GM12891 (cell line): ENCODE results near the gene KIAA1958.

Source experiments
- DNase-seq: peaks from one replicate; pipeline ENCODE4 v3.0.0; 2011; ENCODE audit warnings: low spot score; ENCODE audit not compliant: insufficient read length
- FAIRE-seq: peaks from 2 replicates; lab custom pipeline; 2011; peaks lifted over from hg19 to GRCh38; lab: Jason Lieb, UNC
- PAX5 ChIP-seq: IDR thresholded peaks from 2 replicates; pipeline ENCODE4 v1.6.1; 2011; ENCODE audit warnings: low read length, moderate library complexity, mild to moderate bottlenecking; ENCODE audit not compliant: insufficient read depth, severe bottlenecking
- POLR2A ChIP-seq: IDR thresholded peaks from 2 replicates; pipeline ENCODE4 v1.6.1; 2011; ENCODE audit warnings: low read depth, low read length, control low read depth
- POLR2AphosphoS5 ChIP-seq: IDR thresholded peaks from 2 replicates; pipeline ENCODE4 v1.6.1; 2011; ENCODE audit warnings: low read depth, low read length, control low read depth
- POU2F2 ChIP-seq: IDR thresholded peaks from 2 replicates; pipeline ENCODE4 v1.6.1; 2011; ENCODE audit warnings: low read depth, mild to moderate bottlenecking, control low read depth, low read length, moderate library complexity
- SPI1 ChIP-seq: IDR thresholded peaks from 2 replicates; pipeline ENCODE4 v1.6.1; 2011; ENCODE audit warnings: low read depth, low read length, control low read depth
- TAF1 ChIP-seq: IDR thresholded peaks from 2 replicates; pipeline ENCODE4 v1.6.1; 2011; ENCODE audit warnings: low read depth, low read length, control low read depth

KIAA1958 gene

DNA sequence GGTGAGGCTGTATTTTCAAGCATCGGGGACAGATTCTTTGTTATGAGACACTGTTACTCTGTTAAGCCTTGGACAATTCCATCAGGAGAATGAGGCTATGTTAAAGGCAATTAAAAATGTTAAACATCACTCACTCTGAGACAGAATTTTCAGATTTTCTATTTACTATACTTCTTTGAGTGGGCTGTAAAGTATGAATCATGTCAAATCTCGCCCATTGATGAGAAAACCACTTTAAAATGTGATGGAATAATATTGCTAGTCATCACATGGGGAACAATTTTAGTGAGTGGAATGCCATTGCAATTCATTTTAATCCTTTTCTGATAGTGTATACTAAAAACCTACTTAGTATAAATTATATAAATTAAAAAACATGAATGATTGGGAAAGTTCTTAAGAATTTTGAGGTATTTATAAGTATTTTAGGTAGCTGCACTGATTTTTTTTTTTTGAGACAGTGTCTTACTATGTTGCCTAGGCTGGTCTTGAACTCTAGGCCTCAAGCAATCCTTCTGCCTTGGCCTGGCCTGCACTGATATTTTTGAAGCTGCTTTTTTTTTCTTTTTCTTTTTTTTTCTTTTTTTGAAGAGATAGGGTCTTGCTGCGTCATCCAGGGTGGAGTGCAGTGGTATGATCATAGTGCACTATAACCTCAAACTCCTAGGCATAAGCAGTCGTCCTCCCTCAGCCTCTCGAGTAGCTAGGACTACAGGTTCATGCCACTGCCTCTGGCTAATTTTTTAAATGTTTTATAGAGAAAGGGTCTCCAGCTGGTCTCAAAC, 73.2 kb downstream of the KIAA1958 start:
- no peak for FAIRE-seq
- no peak for TF ChIP-seq POLR2A
- no peak for TF ChIP-seq PAX5
- no peak for TF ChIP-seq SPI1
- no peak for TF ChIP-seq TAF1
- no peak for TF ChIP-seq POLR2AphosphoS5
- no peak for TF ChIP-seq POU2F2

GRCh38 chr9:112562235-112562958, 75.8 kb downstream of the KIAA1958 start:
- DNase-seq, result no peak
- FAIRE-seq, result no peak
- TF ChIP-seq TAF1 (no peak), POLR2AphosphoS5 (no peak)

More for the DNA sequence above, 73.2 kb downstream of the KIAA1958 start:
- DNase-seq, result no peak

DNA sequence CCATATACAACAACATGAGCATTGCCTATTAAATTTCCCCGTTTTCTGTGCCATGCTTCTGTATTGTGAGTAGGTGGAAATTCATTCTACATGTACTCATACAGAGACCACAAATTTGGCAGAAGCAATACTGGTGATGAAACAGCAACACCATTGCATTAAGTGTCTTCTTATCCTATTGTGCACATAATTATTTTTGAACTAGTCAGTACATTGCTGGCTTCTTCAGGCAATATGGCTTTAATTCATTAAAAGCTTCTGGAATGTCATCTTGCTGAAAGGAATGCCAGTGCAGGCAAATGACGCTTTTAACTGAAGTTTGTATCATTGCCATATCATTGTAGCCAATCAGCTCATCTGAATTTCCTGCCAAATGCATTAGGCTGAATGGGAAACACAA, 82.6 kb downstream of the KIAA1958 start:
- DNase-seq, result no peak
- no peak for FAIRE-seq
- TF ChIP-seq PAX5 (no peak), POLR2A (no peak)

DNA sequence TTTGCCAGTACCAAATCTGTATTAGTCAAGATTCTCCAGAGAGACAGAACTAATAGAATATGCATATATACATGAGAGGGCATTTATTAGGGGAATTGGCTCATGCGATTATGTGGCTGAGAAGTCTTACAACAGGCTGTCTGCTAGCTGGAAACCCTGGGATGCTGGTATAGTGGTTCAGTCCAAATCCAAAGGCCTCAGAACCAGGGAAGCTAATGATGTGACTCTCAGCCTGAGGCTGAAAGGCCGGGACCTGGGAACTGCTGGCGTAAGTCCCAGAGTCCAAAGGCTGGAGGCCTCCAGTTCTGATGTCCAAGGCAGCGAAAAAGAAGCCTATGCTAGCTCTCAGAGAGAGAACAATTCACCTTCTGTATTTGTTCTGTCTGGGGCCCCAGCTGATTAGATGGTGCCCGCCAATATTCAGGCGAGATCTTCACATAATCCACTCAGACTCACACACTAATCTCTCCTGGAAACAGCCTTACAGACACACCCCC, 84.1 kb downstream of the KIAA1958 start:
- TF ChIP-seq PAX5 (no peak), SPI1 (no peak), POU2F2 (no peak), POLR2A (no peak), TAF1 (no peak), POLR2AphosphoS5 (no peak)
- DNase-seq (no peak), FAIRE-seq (no peak)

GRCh38 chr9:112571624-112572355, 85.2 kb downstream of the KIAA1958 start:
- DNase-seq, result no peak
- FAIRE-seq, result no peak
- no peak for TF ChIP-seq POLR2AphosphoS5
- TF ChIP-seq SPI1, result no peak
- no peak for TF ChIP-seq PAX5
- no peak for TF ChIP-seq TAF1
- TF ChIP-seq POLR2A, result no peak
- TF ChIP-seq POU2F2, result no peak

- no peak for TF ChIP-seq POU2F2
- no peak for TF ChIP-seq POLR2A
- no peak for TF ChIP-seq POLR2AphosphoS5
- TF ChIP-seq SPI1, result no peak
- TF ChIP-seq TAF1, result no peak
- no peak for TF ChIP-seq PAX5
- FAIRE-seq, result no peak
- no peak for DNase-seq
These were observed 85.8 kb downstream of the KIAA1958 start for GRCh38 chr9:112572416-112572815.

- no peak for FAIRE-seq
- no peak for TF ChIP-seq SPI1
- TF ChIP-seq PAX5, result no peak
- TF ChIP-seq POLR2AphosphoS5, result no peak
- no peak for TF ChIP-seq POU2F2
- TF ChIP-seq POLR2A, result no peak
- no peak for TF ChIP-seq TAF1
- DNase-seq, result no peak
These were observed 87.4 kb downstream of the KIAA1958 start for GRCh38 chr9:112574008-112574407.

DNA sequence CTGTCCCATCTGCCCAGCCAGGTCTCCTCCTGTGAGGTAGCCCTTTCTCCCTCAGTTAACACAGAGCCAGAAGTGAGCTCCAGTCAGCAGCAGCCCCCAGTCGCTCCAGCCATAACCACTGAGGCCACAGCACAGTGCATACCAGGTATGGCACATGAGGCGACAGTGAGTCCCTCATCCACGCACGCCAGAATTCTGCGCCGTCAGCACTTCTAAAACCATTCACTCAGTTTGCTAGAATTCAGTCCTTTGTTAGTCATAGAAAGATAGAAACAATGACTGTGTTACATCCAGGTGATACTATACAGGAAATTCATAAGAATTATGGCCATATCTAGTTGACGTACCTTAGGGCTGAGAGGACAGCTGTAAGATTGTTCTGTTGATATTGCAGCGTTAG, 88.5 kb downstream of the KIAA1958 start:
- no peak for FAIRE-seq
- no peak for DNase-seq
- TF ChIP-seq POU2F2, result no peak
- TF ChIP-seq TAF1, result no peak
- TF ChIP-seq POLR2A, result no peak
- TF ChIP-seq SPI1, result no peak
- no peak for TF ChIP-seq PAX5
- no peak for TF ChIP-seq POLR2AphosphoS5
